Stimulated activated CD8-positive, alpha-beta memory T cell treated with anti-CD3 and anti-CD28 coated beads, Interleukin-7, amount 100 ng/mL, for 1 hour (primary cell): ENCODE measurements around the gene MDFI.

ENCODE experiments used
- DNase-seq, 2 donors: peaks; one replicate each; pipeline ENCODE4 v3.0.0-alpha.2; 2020; ENCODE audit warnings: low read depth in 2 of 2

MDFI gene

DNA sequence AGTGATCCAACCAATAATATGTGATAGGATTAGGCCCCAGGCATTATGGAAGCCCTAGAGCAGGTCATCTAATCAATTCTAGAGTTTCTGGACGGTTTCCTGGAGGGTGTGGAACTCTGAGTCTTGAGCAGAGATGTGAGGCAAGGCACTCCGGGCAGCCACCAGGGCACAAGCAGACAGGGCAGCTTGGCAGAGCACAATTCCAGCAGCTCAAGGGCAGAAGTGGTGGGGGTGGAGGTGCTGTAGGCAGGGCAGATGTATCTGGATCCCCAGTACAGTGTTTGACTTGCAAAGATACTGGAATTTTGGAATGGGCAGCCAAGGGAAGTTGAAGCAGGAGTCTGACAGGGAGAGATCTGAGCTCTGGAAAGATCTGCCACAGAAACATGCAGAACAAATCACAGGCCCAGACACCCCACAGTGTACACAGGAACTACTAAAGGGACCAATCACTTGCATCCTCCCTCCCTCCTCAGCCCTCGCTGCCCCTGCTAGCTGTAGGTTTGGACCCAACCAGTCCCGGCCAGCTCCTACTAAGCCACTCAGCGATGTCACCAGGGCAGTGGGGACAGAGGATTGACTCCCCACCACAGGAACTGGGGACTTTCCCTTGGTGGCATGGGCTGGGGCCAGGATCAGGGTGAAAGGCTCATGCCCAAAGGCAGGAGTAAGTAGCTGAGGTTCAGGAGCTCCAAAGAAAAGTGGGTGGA lies 50.1 kb downstream of the MDFI start:
- DNase-seq = no peak

DNA sequence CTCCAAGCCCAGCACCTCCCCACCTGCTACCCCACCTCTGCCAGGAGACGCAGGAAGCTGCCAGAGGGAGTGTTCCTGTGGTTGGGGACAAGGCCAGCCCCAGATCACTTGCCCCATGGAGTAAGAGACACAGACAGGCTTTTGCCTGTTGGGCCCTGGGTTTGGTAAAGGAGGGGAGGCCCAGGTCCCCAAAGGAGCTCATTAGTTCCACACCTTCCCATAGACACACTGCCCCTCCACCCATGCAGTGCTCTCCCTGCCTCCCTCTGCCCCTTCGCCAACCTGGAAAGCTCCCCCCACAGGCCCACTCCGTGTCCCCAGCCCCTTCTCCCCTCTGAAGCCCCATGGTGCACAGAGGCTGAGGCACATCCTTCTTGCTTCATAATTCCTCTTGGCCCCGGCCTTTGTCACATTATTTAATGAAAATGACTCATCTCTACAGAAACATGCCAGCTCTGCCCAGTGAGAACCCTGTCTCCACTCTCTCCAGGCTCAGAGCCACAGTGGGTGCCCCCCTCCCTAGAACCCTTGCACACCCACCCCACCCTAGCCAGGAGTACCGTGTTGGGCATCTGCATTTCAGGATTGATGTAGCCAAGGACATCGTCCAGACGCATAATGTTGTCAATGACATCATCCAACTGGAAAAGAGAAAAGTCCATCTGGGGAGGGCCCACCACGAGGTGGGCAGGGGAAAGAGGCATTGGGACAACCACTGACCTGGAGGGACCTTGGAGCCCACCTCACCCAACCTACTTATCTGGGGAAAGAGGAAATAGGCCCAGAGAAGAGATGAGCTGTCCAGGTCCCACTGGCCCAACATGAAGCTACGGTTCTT lies 51.1 kb downstream of the MDFI start:
- DNase-seq = no peak

DNA sequence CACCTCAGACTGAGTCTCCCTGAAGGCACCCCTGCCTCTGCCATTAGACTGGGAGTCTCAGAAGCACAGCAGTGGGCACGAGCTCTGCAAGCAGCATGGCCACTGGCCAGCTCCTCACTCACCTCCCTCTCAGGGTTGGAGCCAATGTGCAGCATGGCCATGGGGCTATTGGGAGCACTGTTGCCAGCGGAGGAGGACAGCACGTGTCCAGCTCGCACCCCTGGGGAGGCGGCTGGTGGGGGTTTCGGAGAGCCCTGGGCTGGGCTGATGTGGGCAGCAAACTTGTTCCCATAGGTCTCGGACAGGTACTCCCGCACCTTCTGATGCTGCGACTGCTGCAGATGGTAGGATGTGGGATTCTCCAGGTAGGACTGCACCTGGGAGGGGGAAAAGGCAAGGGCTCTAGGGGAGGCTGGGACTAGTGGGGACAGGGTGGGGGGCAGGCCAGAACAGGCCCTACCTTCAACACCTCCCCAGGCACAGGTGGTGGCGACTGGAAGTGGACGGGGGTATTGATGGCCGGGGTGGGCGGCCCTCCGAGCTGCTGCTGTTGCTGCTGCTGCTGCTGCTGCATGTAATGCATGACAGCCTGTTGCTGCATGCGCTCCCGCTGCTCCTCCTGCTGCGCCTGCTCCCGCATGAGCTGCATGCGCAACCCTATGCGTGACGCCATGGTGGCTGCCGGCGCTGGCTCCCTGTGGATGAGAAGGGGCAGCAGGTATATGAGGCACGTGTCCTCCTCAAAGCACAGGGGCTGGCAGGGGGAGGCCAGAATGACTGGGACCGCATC lies 52.5 kb downstream of the MDFI start:
- DNase-seq = no peak

GRCh38 chr6:41691426-41692079 lies 53.3 kb downstream of the MDFI start:
- no peak for DNase-seq

GRCh38 chr6:41692080-41692675 lies 53.9 kb downstream of the MDFI start:
- no peak for DNase-seq

GRCh38 chr6:41692730-41693129 lies 54.5 kb downstream of the MDFI start:
- DNase-seq = no peak

GRCh38 chr6:41693281-41694240 lies 55.3 kb downstream of the MDFI start:
- DNase-seq = no peak

GRCh38 chr6:41694815-41695526 lies 56.7 kb downstream of the MDFI start:
- DNase-seq = no peak

- no peak for DNase-seq
Measured at GRCh38 chr6:41695825-41696224, 57.6 kb downstream of the MDFI start.

DNA sequence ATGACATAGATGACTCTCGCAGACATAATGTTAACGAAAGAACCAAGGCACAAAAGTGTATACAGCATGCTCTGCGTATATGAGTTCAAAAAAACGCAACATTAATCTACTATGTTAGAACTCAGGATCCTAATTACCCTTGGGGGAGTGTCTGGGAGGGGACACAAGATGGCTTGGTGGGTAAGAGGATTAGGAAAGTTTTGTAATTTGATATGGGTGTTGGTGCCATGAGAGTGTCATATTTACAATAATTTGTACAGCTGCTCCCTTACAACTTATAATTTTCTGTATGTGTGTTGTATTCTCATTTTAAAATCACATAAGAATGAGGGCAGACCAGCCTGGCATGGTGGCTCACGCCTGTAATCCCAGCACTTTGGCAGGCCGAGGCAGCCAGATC lies 58.5 kb downstream of the MDFI start:
- no peak for DNase-seq

- no peak for DNase-seq
Measured at GRCh38 chr6:41697861-41698781, 59.9 kb downstream of the MDFI start.

GRCh38 chr6:41699063-41699462 lies 60.8 kb downstream of the MDFI start:
- no peak for DNase-seq

GRCh38 chr6:41700463-41701347 lies 62.4 kb downstream of the MDFI start:
- DNase-seq = no peak

GRCh38 chr6:41702089-41702745 lies 63.9 kb downstream of the MDFI start:
- DNase-seq = no peak

DNA sequence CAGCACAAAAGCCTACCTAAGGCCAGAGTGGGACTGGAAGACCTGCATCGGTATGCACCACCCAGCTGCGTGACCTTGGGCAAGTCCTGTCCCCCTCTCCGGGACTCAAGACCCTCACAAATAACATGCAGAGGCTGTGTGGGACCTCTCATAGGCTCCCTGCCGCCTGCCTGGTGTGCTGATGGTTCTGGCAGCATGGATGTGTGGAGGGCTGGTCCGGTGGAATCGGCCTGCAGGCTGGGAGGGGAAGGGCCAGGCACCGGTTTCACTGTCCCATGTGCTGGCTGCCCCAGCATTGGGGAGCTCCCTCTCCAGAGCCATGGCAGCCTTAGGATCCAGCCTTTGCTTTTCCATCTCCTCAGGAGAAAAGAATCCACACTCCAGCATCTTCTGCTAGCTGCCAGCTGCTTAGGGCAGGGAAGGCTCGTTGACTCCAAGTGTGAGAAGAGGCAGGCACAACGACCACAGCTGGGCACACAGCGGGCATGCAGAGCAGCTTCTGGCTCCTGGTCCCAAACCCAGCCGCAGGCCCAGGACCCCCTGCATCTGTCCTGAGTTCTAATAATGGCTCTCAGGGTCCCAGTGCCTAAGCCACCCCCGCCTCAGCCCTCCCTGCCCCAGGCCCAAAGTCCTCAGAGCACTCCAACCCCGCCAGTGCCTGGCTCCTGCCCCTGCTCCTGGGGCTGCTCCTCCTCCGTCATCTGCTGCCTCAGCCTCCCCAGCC lies 64.7 kb downstream of the MDFI start:
- DNase-seq = no peak
